Astrocyte (in vitro differentiated cells and primary cell): ENCODE data around the gene SULF2. TPM values are rescaled to one million over a fixed set of nuclear protein-coding genes. Genes with fewer than 3 reads are reported as not detected.

Experiments used
- DNase-seq: peaks from one replicate; pipeline ENCODE4 v3.0.0-alpha.2; 2010; ENCODE audit warnings: low read depth
- FAIRE-seq: peaks from 2 replicates; lab custom pipeline; 2011; peaks lifted over from hg19 to GRCh38; lab: Jason Lieb, UNC
- H2AFZ ChIP-seq: 2 replicates; pipeline ENCODE4 v1.6.0; 2012; ENCODE audit warnings: low read depth, low read length, inconsistent platforms
- H3K27ac ChIP-seq: 2 replicates; pipeline ENCODE4 v1.5.1; 2011; ENCODE audit warnings: low read depth, low read length, inconsistent platforms
- H3K27me3 ChIP-seq: 2 replicates; pipeline ENCODE4 v1.6.0; 2011; ENCODE audit warnings: low read length, inconsistent platforms; ENCODE audit not compliant: insufficient read depth
- H3K36me3 ChIP-seq: 2 replicates; pipeline ENCODE4 v1.5.1; 2011; ENCODE audit warnings: low read length, inconsistent platforms; ENCODE audit not compliant: insufficient read depth
- H3K4me1 ChIP-seq: 2 replicates; pipeline ENCODE4 v1.5.1; 2011; ENCODE audit warnings: low read length, inconsistent platforms; ENCODE audit not compliant: insufficient read depth
- H3K4me2 ChIP-seq: 2 replicates; pipeline ENCODE4 v1.6.0; 2012; ENCODE audit warnings: low read length, inconsistent platforms
- H3K4me3 ChIP-seq: 2 replicates; pipeline ENCODE4 v1.5.1; 2011; ENCODE audit warnings: low read depth, mild to moderate bottlenecking, low read length, inconsistent platforms; ENCODE audit not compliant: insufficient read depth
- H3K79me2 ChIP-seq: 2 replicates; pipeline ENCODE4 v1.6.0; 2012; ENCODE audit warnings: mild to moderate bottlenecking, low read length, inconsistent platforms; ENCODE audit not compliant: insufficient read depth
- H3K9ac ChIP-seq: 2 replicates; pipeline ENCODE4 v1.6.0; 2012; ENCODE audit warnings: mild to moderate bottlenecking, low read length, inconsistent platforms
- H3K9me3 ChIP-seq: 2 replicates; pipeline ENCODE4 v1.5.1; 2012; ENCODE audit warnings: low read depth, mild to moderate bottlenecking, low read length, inconsistent platforms; ENCODE audit not compliant: insufficient read depth
- H4K20me1 ChIP-seq: 2 replicates; pipeline ENCODE4 v1.6.0; 2012; ENCODE audit warnings: low read length, inconsistent platforms; ENCODE audit not compliant: insufficient read depth
- H3K27ac Mint-ChIP-seq: one replicate; pipeline ENCODE4 v1.8.0; 2021; ENCODE audit warnings: mild to moderate bottlenecking, mixed read lengths; ENCODE audit not compliant: unreplicated experiment
- H3K27me3 Mint-ChIP-seq: one replicate; pipeline ENCODE4 v1.8.0; 2021; ENCODE audit warnings: low read depth, mixed read lengths; ENCODE audit not compliant: unreplicated experiment
- H3K36me3 Mint-ChIP-seq: one replicate; pipeline ENCODE4 v1.8.0; 2021; ENCODE audit warnings: low read depth, mixed read lengths; ENCODE audit not compliant: unreplicated experiment
- H3K4me1 Mint-ChIP-seq: one replicate; pipeline ENCODE4 v1.8.0; 2021; ENCODE audit warnings: low read depth, mixed read lengths; ENCODE audit not compliant: unreplicated experiment
- H3K4me3 Mint-ChIP-seq: one replicate; pipeline ENCODE4 v1.8.0; 2021; ENCODE audit warnings: mild to moderate bottlenecking, moderate library complexity, mixed read lengths; ENCODE audit not compliant: unreplicated experiment
- H3K9me3 Mint-ChIP-seq: one replicate; pipeline ENCODE4 v1.8.0; 2021; ENCODE audit warnings: mild to moderate bottlenecking, mixed read lengths; ENCODE audit not compliant: unreplicated experiment
- CTCF ChIP-seq: IDR thresholded peaks from 2 replicates; pipeline ENCODE4 v1.5.1; 2011; ENCODE audit warnings: low read depth, mild to moderate bottlenecking, inconsistent platforms, low read length, moderate library complexity; ENCODE audit not compliant: insufficient read depth
- EZH2 ChIP-seq: IDR thresholded peaks from 2 replicates; pipeline ENCODE4 v1.6.1; 2012; ENCODE audit warnings: mild to moderate bottlenecking, low read length, inconsistent platforms; ENCODE audit not compliant: insufficient read depth
- total RNA-seq: library from RNA; stranded (reverse); gene quantifications from 2 replicates; pipeline ENCODE4 v1.2.1, GENCODE V29; 2021

SULF2 gene
- total RNA-seq, 1 donor from 2014 or later: 139 TPM

- no peaks in the 10 kb centered on the region for H3K27me3 Mint-ChIP-seq
- no peaks in the 10 kb centered on the region for H3K27me3 ChIP-seq
- TF ChIP-seq EZH2 (no peak), CTCF (no peak)
- H3K4me3 ChIP-seq: no peak overlapping the region
- peaks cover 8% of the 10 kb centered on the region for H3K4me1 Mint-ChIP-seq
- no peaks in the 10 kb centered on the region for H3K4me1 ChIP-seq
- H3K4me2 ChIP-seq: no peak overlapping the region
- no peaks in the 10 kb centered on the region for H4K20me1 ChIP-seq
- H3K9ac ChIP-seq: no peak overlapping the region
- H3K27ac Mint-ChIP-seq: no peak overlapping the region
- H3K4me3 Mint-ChIP-seq: no peak overlapping the region
- DNase-seq (no peak), FAIRE-seq (no peak)
- no peaks in the 10 kb centered on the region for H3K9me3 ChIP-seq
- H3K27ac ChIP-seq: no peak overlapping the region
- no peak overlapping the region for H2AFZ ChIP-seq
- H3K36me3 Mint-ChIP-seq: peaks cover 10% of the 10 kb centered on the region
- no peaks in the 10 kb centered on the region for H3K9me3 Mint-ChIP-seq
- H3K79me2 ChIP-seq: no peaks in the 10 kb centered on the region
- H3K36me3 ChIP-seq: peaks cover 46% of the 10 kb centered on the region
Observed at GRCh38 chr20:47654370-47654769, 130.9 kb downstream of the SULF2 start.

GRCh38 chr20:47653869-47654268, 131.4 kb downstream of the SULF2 start:
- H3K36me3 Mint-ChIP-seq: peaks cover 9% of the 10 kb centered on the region
- Histone ChIP-seq H3K4me1 (no peaks in the 10 kb centered on the region), H2AFZ (no peak overlapping the region), H3K79me2 (no peaks in the 10 kb centered on the region), H3K36me3 (peaks cover 50% of the 10 kb centered on the region), H3K4me3 (no peak overlapping the region), H3K27me3 (no peaks in the 10 kb centered on the region), H3K27ac (no peak overlapping the region), H3K4me2 (no peak overlapping the region), H3K9me3 (no peaks in the 10 kb centered on the region), H4K20me1 (no peaks in the 10 kb centered on the region), H3K9ac (no peak overlapping the region)
- peaks cover 8% of the 10 kb centered on the region for H3K4me1 Mint-ChIP-seq
- no peaks in the 10 kb centered on the region for H3K27me3 Mint-ChIP-seq
- H3K4me3 Mint-ChIP-seq: no peak overlapping the region
- no peak for TF ChIP-seq EZH2
- TF ChIP-seq CTCF: no peak
- no peak for DNase-seq
- no peak for FAIRE-seq
- no peak overlapping the region for H3K27ac Mint-ChIP-seq
- no peaks in the 10 kb centered on the region for H3K9me3 Mint-ChIP-seq

GRCh38 chr20:47652794-47653193, 132.5 kb downstream of the SULF2 start:
- no peaks in the 10 kb centered on the region for H3K27me3 Mint-ChIP-seq
- no peak for DNase-seq
- FAIRE-seq: no peak

More at GRCh38 chr20:47652794-47653193, 132.5 kb downstream of the SULF2 start:
- Histone ChIP-seq H3K4me3 (no peak overlapping the region), H2AFZ (no peak overlapping the region), H3K9ac (no peak overlapping the region), H3K4me2 (no peak overlapping the region), H3K27me3 (no peaks in the 10 kb centered on the region), H3K9me3 (no peaks in the 10 kb centered on the region), H4K20me1 (no peaks in the 10 kb centered on the region), H3K36me3 (peaks cover 49% of the 10 kb centered on the region), H3K27ac (no peak overlapping the region), H3K4me1 (no peaks in the 10 kb centered on the region), H3K79me2 (no peaks in the 10 kb centered on the region)
- no peak overlapping the region for H3K27ac Mint-ChIP-seq
- peaks cover 9% of the 10 kb centered on the region for H3K36me3 Mint-ChIP-seq
- TF ChIP-seq EZH2 (no peak), CTCF (no peak)
- H3K4me3 Mint-ChIP-seq: no peak overlapping the region
- no peaks in the 10 kb centered on the region for H3K9me3 Mint-ChIP-seq
- peaks cover 8% of the 10 kb centered on the region for H3K4me1 Mint-ChIP-seq
